BJ (cell line): Measurements from ENCODE around the gene TCF4. TPM values are rescaled to one million over a fixed set of nuclear protein-coding genes. Genes with fewer than 3 reads are reported as not detected.

Source experiments
- CTCF ChIA-PET: fragments of 350-600 bp; formaldehyde crosslinking; extraction: SDS; loops from one replicate; lab custom pipeline; 2021; ENCODE audit warnings: antibody characterized with exemption, inconsistent platforms; lab: Yijun Ruan, JAX
- POLR2A ChIA-PET: fragments of 300-600 bp; sonication (Branson Sonifier 250); formaldehyde crosslinking; extraction: SDS; loops from one replicate; lab custom pipeline; 2021; ENCODE audit warnings: antibody characterized with exemption; lab: Charles Lee
- DNase-seq: peaks from one replicate; pipeline ENCODE4 v3.0.0-alpha.2; 2011; ENCODE audit warnings: low read depth
- H3K27me3 ChIP-seq: 2 replicates; pipeline ENCODE4 v1.6.0; 2011; ENCODE audit warnings: low read length; ENCODE audit not compliant: control insufficient read depth, insufficient read depth
- H3K36me3 ChIP-seq: 2 replicates; pipeline ENCODE4 v1.5.1; 2011; ENCODE audit warnings: low read length; ENCODE audit not compliant: control insufficient read depth, insufficient read depth
- H3K4me3 ChIP-seq: 2 replicates; pipeline ENCODE4 v1.5.1; 2011; ENCODE audit warnings: low read depth, mild to moderate bottlenecking, control low read depth, low read length
- polyA plus RNA-seq: library from polyadenylated mRNA; depleted of rRNA; stranded (reverse); fragments of >200 nt; gene quantifications from 2 replicates; pipeline ENCODE4 v1.2.3, GENCODE V29; 2011
- TF ChIP-seq, protein P1 (sequence below): IDR thresholded peaks from 2 replicates; pipeline ENCODE4 v1.5.1; 2011; ENCODE audit warnings: low read depth, mild to moderate bottlenecking, control low read depth, inconsistent platforms, low read length, moderate library complexity; ENCODE audit not compliant: insufficient read depth

The TCF4 gene
- polyA plus RNA-seq, 1 experiment, result 65.8 TPM

DNA sequence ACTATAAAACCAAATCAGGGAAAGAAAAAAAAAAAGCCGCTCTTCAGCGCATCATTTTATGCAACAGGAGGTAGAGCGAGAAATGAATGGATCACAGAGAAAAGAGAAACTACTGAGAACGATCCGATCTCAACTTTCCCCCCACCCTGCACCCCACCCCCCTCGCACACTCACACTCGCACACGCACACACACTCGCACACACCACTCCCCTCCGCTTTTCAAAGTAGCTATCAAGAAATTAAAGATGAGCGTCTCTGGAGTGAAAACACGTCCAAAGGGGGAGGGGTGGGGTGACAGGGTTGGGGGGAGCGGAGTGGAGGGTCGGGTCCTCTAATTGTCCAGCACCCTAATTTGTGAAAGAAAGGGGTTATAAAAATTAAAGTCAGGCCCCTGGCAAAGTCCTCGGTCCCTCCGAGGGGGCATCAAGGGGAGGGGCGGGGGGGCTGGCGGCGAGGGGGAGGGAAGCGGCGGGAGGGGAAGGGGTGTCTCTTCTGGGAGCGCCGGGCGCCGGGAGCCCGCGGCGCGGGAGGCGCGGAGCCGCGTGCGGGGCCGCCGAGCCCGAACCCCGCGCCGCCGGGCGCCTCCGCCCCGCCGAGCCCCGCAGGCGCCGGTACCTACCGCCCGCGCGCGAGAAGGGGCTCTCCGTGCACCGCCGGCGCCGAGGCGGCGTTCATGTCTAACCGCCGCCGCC, 428 bp downstream of the TCF4 start:
- TF ChIP-seq, protein P1, sequence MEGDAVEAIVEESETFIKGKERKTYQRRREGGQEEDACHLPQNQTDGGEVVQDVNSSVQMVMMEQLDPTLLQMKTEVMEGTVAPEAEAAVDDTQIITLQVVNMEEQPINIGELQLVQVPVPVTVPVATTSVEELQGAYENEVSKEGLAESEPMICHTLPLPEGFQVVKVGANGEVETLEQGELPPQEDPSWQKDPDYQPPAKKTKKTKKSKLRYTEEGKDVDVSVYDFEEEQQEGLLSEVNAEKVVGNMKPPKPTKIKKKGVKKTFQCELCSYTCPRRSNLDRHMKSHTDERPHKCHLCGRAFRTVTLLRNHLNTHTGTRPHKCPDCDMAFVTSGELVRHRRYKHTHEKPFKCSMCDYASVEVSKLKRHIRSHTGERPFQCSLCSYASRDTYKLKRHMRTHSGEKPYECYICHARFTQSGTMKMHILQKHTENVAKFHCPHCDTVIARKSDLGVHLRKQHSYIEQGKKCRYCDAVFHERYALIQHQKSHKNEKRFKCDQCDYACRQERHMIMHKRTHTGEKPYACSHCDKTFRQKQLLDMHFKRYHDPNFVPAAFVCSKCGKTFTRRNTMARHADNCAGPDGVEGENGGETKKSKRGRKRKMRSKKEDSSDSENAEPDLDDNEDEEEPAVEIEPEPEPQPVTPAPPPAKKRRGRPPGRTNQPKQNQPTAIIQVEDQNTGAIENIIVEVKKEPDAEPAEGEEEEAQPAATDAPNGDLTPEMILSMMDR, result no peak
- Histone ChIP-seq H3K36me3 (no peaks in the 10 kb centered on the region), H3K27me3 (no peaks in the 10 kb centered on the region), H3K4me3 (peak overlapping the region; percentile 74)
- no peak for DNase-seq
- ChIA-PET CTCF (interaction anchor here (0.6 kb wide), 1 partner anchor 18 kb away, joined by 4 read pairs; no protein-coding TSS in a partner anchor), POLR2A (interaction anchor here (0.7 kb wide), 1 partner anchor 912 kb away, joined by 12 read pairs; no protein-coding TSS in a partner anchor)

DNA sequence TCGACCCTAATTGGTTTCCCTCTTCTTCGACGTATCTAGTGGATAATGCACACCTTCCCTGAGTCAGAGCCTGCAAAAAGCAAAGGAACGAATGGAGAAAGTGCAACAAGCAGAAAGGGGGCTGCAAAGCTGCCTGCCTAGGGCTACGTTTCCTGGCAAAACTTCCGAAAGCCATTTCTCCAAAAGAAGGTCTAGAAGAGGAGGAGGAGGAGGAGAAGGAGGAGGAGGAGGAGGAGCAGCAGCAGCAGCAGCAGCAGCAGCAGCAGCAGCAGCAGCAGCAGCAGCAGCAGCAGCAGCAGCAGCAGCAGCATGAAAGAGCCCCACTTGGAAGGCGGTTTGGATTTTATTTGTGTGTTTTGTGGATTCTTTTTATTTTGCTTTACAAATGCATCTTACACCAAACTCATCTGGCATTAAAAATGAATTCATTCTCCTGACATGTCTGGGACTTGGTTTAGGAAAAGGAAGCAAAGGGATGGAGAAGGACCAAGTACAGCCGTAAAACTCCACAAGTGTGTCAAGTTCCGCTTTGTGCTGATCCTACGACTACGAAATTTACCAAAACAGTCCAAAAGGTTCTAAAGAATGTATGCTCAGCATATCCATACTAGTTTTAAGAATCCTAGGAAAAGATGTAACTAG, 2.0 kb downstream of the TCF4 start:
- H3K4me3 ChIP-seq, result peak overlapping the region; percentile 74
- POLR2A ChIA-PET, result interaction anchor here (0.6 kb wide), 1 partner anchor 165 kb away, joined by 4 read pairs; no protein-coding TSS in a partner anchor
- TF ChIP-seq, protein P1, result no peak
- no peak for DNase-seq
- H3K36me3 ChIP-seq, result no peaks in the 10 kb centered on the region
- CTCF ChIA-PET, result interaction anchor here (0.6 kb wide), 1 partner anchor 245 kb away, joined by 3 read pairs; no protein-coding TSS in a partner anchor
- no peaks in the 10 kb centered on the region for H3K27me3 ChIP-seq

DNA sequence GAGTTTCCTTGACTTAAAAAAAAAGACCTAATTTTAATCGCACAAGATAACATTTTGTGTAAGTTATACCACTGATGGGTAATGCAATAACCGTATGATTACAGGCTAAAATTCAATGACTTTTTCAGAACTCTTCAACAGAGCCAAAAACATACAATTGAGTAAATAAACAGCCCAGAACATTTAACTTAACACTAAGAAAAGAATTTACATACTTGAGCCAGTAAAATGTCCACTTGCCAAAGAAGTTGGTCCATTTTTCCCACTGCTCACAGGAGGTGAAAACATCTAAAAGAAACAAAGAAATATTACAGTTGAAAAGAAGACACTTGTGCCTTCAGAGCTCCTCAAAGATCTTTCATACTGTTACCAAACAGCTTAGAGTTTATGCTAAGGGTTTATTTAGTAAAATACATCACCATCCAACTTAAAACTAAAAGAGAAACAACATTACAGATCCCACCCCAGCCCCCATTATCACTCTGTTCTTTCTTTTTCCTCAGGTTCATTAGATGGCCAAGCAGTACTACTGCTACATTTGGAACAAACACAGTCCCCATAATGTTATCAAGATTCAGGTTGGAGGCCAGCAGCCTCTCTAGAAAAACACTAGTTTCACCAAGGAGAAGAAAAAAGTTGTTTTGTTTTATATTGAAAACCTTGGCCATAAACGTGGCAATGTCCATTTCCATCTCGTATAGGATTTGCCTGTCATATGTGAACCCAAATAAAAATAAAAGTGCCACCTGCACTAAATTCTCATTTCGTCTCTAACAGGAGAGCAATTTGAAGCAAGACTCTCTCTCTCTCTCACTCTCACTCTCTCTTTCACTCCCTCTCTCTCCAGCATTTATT, 2.7 kb downstream of the TCF4 start:
- Histone ChIP-seq H3K27me3 (no peaks in the 10 kb centered on the region), H3K36me3 (no peaks in the 10 kb centered on the region), H3K4me3 (peak overlapping the region; percentile 74)
- ChIA-PET POLR2A (no interaction called here), CTCF (no interaction called here)
- TF ChIP-seq, protein P1, result no peak
- DNase-seq, result no peak

DNA sequence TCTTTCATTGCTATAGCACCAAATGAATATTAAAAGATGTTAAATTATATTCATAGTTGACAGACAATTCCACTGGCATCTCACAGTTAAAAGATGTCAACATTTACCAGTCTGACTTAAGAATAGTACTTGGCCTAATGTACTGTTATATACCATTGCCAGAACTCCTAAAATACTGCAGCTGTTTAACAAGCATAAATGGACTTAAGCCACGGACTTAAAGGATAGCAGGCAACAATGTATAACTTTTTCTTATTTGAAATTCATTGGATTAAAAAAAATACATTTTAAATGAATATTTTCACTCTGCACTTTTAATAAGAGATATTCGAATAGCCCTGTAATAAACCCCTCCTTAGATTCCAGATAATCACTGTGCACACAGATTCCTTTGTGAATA, 3.8 kb downstream of the TCF4 start:
- no peak for DNase-seq
- H3K27me3 ChIP-seq, result no peaks in the 10 kb centered on the region
- TF ChIP-seq, protein P1, result no peak
- H3K36me3 ChIP-seq, result no peaks in the 10 kb centered on the region
- no peak overlapping the region for H3K4me3 ChIP-seq
- ChIA-PET CTCF (no interaction called here), POLR2A (no interaction called here)
